NCI-H2227 (cell line): ENCODE measurements around the gene PRMT7.

Experiments used
- DNase-seq: peaks from one replicate; lab custom pipeline; 2025; ENCODE audit not compliant: unreplicated experiment; lab: John Stamatoyannopoulos, UW

PRMT7 gene

GRCh38 chr16:68310774-68311511, at the start of gene PRMT7, which contains the start of gene SLC7A6OS:
Gene PRMT7 (plus strand): TSS chr16:68311019. CDS start chr16:68315980, 4,961 bp downstream.
Gene SLC7A6OS (minus strand): TSS chr16:68310946. CDS start chr16:68310926, 20 bp downstream.
- peak; percentile 92 for DNase-seq

- no peak for DNase-seq
Measured at GRCh38 chr16:68263559-68264127, 47.2 kb upstream of the PRMT7 start.

GRCh38 chr16:68264128-68265077, 46.4 kb upstream of the PRMT7 start, which contains the start of gene SLC7A6:
Gene SLC7A6 (plus strand): TSS chr16:68264526. CDS start chr16:68274727, 10,201 bp downstream.
- peak; percentile 54 for DNase-seq

- DNase-seq = peak; percentile 10
Measured at GRCh38 chr16:68265078-68265920, 45.5 kb upstream of the PRMT7 start.

GRCh38 chr16:68267612-68268405, 43.0 kb upstream of the PRMT7 start:
- DNase-seq = no peak

- no peak for DNase-seq
Measured at GRCh38 chr16:68269793-68270192, 41.0 kb upstream of the PRMT7 start.

GRCh38 chr16:68270353-68270752, 40.5 kb upstream of the PRMT7 start:
- DNase-seq = no peak

- DNase-seq = no peak
Measured at GRCh38 chr16:68272507-68273209, 38.2 kb upstream of the PRMT7 start.

- DNase-seq = no peak
Measured at GRCh38 chr16:68273459-68273858, 37.4 kb upstream of the PRMT7 start.

GRCh38 chr16:68273896-68274295, 36.9 kb upstream of the PRMT7 start:
- DNase-seq = no peak

- DNase-seq = no peak
Measured at GRCh38 chr16:68274441-68274840, 36.4 kb upstream of the PRMT7 start.

GRCh38 chr16:68275611-68276191, 35.1 kb upstream of the PRMT7 start:
- DNase-seq = no peak

GRCh38 chr16:68276223-68276622, 34.6 kb upstream of the PRMT7 start:
- no peak for DNase-seq

- no peak for DNase-seq
Measured at GRCh38 chr16:68279726-68280558, 30.9 kb upstream of the PRMT7 start.

- DNase-seq = no peak
Measured at GRCh38 chr16:68281368-68282063, 29.3 kb upstream of the PRMT7 start.

- DNase-seq = no peak
Measured at GRCh38 chr16:68282064-68282452, 28.8 kb upstream of the PRMT7 start.

GRCh38 chr16:68283346-68283745, 27.5 kb upstream of the PRMT7 start:
- no peak for DNase-seq
